GM12872 (cell line): ENCODE data around the gene NAPEPLD.

Experiments
- TF ChIP-seq, protein P1 (sequence below): IDR thresholded peaks from 3 replicates; pipeline ENCODE4 v1.5.1; 2011; ENCODE audit warnings: low read depth, mild to moderate bottlenecking, low read length, moderate library complexity; ENCODE audit not compliant: insufficient read depth

Gene NAPEPLD

DNA sequence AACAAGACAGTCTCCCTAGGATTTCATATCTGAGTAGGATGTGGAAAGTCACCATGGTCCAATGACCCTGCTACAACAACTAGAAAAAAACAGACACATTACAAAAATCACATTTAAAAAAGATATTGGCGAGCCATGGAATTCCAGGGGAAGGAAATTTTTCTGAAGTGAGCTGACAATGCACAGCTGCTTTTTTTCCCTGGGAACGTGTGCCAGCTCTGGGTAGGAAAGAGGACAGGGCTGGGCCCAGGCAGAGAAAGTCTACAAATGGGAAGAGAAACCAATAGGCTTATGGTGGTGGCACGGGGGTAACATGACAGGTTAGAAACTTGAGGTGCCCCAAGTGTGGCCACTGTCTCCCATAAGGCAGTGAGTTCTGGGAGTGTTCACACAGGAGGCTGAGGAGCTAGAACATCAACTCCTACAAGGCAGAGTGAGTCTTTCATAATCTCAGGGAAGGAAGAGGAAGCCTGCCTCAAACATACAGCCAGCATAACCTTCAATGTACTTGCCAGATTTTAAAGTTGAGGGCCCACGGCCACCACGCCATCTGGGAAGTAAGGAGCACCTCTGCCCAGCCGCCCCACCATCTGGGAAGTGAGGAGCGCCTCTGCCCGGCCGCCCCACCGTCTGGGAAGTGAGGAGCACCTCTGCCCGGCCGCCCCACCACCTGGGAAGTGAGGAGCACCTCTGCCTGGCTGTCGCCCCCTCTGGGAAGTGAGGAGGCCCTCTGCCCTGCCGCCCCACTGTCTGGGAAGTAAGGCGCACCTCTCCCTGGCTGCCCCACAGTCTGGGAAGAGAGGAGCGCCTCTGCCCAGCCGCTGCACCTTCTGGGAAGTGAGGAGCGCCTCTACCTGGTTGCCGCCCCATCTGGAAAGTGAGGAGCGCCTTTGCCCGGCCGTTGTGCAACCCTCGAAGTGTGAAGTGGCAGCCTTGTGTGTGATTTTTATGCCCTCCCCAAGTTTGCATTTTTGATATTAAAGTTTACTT is 80.2 kb downstream of the NAPEPLD start:
- TF ChIP-seq, protein P1, sequence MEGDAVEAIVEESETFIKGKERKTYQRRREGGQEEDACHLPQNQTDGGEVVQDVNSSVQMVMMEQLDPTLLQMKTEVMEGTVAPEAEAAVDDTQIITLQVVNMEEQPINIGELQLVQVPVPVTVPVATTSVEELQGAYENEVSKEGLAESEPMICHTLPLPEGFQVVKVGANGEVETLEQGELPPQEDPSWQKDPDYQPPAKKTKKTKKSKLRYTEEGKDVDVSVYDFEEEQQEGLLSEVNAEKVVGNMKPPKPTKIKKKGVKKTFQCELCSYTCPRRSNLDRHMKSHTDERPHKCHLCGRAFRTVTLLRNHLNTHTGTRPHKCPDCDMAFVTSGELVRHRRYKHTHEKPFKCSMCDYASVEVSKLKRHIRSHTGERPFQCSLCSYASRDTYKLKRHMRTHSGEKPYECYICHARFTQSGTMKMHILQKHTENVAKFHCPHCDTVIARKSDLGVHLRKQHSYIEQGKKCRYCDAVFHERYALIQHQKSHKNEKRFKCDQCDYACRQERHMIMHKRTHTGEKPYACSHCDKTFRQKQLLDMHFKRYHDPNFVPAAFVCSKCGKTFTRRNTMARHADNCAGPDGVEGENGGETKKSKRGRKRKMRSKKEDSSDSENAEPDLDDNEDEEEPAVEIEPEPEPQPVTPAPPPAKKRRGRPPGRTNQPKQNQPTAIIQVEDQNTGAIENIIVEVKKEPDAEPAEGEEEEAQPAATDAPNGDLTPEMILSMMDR, result no peak

DNA sequence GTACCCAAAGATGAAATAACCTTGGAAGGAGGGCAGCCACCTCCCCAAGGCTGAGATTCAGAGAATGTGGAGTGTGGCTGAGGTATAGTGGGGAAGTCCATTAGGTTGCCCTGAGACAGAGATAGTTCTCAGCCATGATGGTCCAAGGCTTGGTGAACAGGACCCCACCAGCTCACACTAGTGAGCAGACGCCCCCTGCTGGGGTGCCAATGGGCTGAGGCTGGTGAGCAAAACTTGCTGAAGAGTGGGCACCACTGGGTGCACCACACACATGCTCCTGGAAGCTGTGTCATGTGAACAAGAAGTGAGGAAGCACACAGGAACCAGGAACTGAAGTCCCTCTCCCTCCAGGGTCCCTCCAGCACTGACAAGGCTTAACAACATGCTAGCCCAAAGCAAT is 83.2 kb downstream of the NAPEPLD start:
- TF ChIP-seq, protein P1, result peak; percentile 86

DNA sequence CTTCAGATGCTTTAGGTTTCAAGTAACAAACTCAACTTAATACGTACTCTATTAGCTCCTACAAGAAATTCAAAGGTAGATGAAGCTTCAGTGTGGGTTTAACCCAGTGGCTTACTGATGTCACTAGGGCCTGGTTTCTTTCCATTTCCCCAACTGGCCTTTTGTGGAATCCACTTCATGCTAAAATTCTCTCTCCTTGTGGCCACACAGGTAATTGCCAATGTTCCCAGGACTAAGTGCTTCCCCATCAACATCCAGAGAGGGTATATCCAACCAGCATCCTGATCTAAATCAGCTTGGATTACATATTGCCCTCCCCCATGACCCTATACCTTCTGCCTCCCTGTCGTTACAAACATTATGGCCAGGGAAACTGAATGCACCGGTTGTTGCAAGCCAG is 85.0 kb downstream of the NAPEPLD start:
- TF ChIP-seq, protein P1, result no peak

DNA sequence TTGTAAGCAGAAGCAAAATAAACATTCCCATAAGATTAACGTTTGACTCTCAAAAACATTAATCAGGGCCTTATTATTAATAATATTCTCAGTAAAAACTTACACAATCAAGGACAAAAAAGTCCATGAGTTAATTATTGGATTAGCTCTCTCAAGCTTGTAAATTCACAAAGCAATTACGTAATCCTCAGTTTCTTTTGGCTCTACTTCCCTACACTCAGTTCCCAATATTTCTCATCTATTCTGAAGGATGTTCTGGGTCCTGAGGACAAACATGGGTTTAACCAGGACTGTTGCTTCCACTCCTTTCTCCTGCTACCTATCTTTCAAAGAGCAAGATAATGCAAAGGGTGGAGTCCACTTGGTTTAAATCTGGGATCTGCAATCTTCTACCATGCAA is 89.4 kb downstream of the NAPEPLD start:
- TF ChIP-seq, protein P1, result no peak

DNA sequence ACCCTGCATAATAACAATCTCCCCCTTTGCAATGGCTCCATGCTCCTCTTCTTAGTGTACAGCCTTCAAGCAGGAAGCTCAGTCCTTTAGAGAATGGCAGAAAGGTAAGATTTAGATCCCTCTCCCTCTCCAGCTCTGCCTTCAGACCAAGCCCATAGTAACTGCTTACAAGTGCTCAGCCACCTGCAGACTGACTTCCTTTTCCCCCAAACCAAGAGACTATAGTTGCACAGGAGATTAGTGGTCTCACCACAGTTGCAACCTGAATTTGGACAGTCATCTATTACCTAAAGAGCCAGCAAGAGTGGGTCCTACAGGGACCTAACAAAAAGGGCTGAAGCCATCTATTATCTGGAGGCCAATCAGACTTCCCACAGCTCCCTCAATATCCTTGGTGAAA is 90.8 kb downstream of the NAPEPLD start:
- TF ChIP-seq, protein P1, result no peak

DNA sequence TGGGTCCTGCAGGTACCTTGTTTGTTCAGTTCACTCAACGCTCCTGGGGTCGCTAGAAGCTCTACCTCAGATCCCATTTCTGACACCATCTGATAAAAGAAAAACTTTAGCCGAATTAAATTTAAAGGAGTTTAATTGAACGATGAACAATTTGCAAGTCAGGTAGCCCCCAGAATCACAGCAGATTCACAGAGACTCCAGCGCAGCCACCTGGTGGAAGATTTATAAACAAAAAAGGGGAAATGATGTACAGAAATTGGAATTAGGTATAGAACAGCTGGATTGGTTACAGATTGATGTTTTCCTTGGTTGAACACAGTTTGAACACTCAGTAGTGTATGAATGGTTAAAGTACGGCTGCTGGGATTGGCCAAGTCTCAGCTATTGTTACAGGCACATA is 97.4 kb downstream of the NAPEPLD start:
- TF ChIP-seq, protein P1, result no peak
